ENCODE measurements around the gene H2BK1. TPM values are rescaled to one million over a fixed set of nuclear protein-coding genes. Genes with fewer than 3 reads are reported as not detected.

H2BK1 gene
- total RNA-seq, 1 experiment from 2014 or later = 0.69 TPM

GRCh38 chr7:151244841-151245346 is 34.6 kb upstream of the H2BK1 start:
- Histone ChIP-seq H3K9ac (ENCODE audit: low read length) (no peak overlapping the region), H3K9me3 (ENCODE audit: control insufficient read depth in 1 of 2, insufficient read depth in 1 of 2, low read depth in 1 of 2, low read length in 2 of 2) (no peaks in the 10 kb centered on the region), H3K9me2 (ENCODE audit: insufficient read depth) (no peaks in the 10 kb centered on the region), H3K4me1 (ENCODE audit: control insufficient read depth in 1 of 2, insufficient read depth in 2 of 2, low read length in 2 of 2) (peaks cover 27 to 53% of the 10 kb centered on the region in 2 experiments), H2AFZ (ENCODE audit: low read depth, low read length, poor library complexity, severe bottlenecking) (no peak overlapping the region), H4K20me1 (ENCODE audit: insufficient read depth) (no peaks in the 10 kb centered on the region), H3K27ac (ENCODE audit: low read depth, low read length) (no peak overlapping the region; the same call in 1 of the 2 replicates), H3K4me3 (replicated peaks in 1 of 2; ENCODE audit: low read depth in 1 of 2, low read length in 2 of 2) (no peak overlapping the region), H3K4me2 (ENCODE audit: low read length) (peak overlapping the region; percentile 45), H3K79me2 (ENCODE audit: insufficient read depth, low read length) (no peaks in the 10 kb centered on the region), H3K36me3 (ENCODE audit: control insufficient read depth in 1 of 2, insufficient read depth in 2 of 2, low read length in 2 of 2) (peaks cover 4 to 5% of the 10 kb centered on the region in 2 experiments; a peak in 1 of 4 replicates), H3K27me3 (ENCODE audit: insufficient read depth, low read length) (no peaks in the 10 kb centered on the region)
- POLR2A ChIA-PET = interaction anchor here (1.0 kb wide), 1 partner anchor 18 kb away, joined by 5 read pairs; the partner anchor contains the start of gene ABCF2
- ATAC-seq = no peak
- DNase-seq (ENCODE audit: low read depth, low spot score) = no peak
- no peak for TF ChIP-seq EZH2phosphoT487 (IDR thresholded peaks at IDR 0.05; ENCODE audit: borderline replicate concordance)
- TF ChIP-seq CBX3 (IDR thresholded peaks at IDR 0.05; ENCODE audit: low read depth) = no peak
- TF ChIP-seq, protein P1, sequence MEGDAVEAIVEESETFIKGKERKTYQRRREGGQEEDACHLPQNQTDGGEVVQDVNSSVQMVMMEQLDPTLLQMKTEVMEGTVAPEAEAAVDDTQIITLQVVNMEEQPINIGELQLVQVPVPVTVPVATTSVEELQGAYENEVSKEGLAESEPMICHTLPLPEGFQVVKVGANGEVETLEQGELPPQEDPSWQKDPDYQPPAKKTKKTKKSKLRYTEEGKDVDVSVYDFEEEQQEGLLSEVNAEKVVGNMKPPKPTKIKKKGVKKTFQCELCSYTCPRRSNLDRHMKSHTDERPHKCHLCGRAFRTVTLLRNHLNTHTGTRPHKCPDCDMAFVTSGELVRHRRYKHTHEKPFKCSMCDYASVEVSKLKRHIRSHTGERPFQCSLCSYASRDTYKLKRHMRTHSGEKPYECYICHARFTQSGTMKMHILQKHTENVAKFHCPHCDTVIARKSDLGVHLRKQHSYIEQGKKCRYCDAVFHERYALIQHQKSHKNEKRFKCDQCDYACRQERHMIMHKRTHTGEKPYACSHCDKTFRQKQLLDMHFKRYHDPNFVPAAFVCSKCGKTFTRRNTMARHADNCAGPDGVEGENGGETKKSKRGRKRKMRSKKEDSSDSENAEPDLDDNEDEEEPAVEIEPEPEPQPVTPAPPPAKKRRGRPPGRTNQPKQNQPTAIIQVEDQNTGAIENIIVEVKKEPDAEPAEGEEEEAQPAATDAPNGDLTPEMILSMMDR (IDR thresholded peaks at IDR 0.05 in 2 of 3, conservative IDR thresholded peaks at IDR 0.05 in 1 of 3; ENCODE audit: borderline replicate concordance in 1 of 3, insufficient read depth in 1 of 3, low read depth in 2 of 3, low read length in 2 of 3) = 0 out of 6 replicates have a peak, but pooled peaks of 1 of the 3 experiments have one; percentile 5
- no peak for TF ChIP-seq SIN3A (IDR thresholded peaks at IDR 0.05; ENCODE audit: low read depth)
- intact Hi-C loops (cut with micrococcal nuclease) = loop anchor here (1.0 to 10.0 kb wide), 2 partner anchors 58 to 120 kb away; no protein-coding TSS in a partner anchor
- BruUV-seq (replicated peaks) = no TSS peak
- CTCF ChIA-PET = interaction anchor here (1.0 to 1.7 kb wide), 6 partner anchors 12 to 60 kb away, joined by 3 to 12 read pairs (median 4); partner anchors contain the start of genes ABCF2 and CHPF2
- RAD21 ChIA-PET (ENCODE audit: low non-redundant PET in 1 of 2, low total read pairs in 2 of 2, uncharacterized antibody in 2 of 2, unreplicated experiment in 2 of 2) = no interaction called here

Data from HCT116 (cell line).